Keratinocyte (primary cell): ENCODE measurements around the gene CCDC9B. TPM values are rescaled to one million over a fixed set of nuclear protein-coding genes. Genes with fewer than 3 reads are reported as not detected.

ENCODE experiments used
- DNase-seq: peaks from one replicate; pipeline ENCODE4 v3.0.0-alpha.2; 2011; ENCODE audit warnings: low read depth, missing footprints, low spot score
- FAIRE-seq: peaks from 2 replicates; lab custom pipeline; 2011; peaks lifted over from hg19 to GRCh38; lab: Jason Lieb, UNC
- H2AFZ ChIP-seq: 2 replicates; pipeline ENCODE4 v1.6.0; 2012; ENCODE audit warnings: low read length, control low read depth, inconsistent platforms; ENCODE audit not compliant: control insufficient read depth
- H3K27ac ChIP-seq: 2 replicates; pipeline ENCODE4 v1.5.1; 2011; ENCODE audit warnings: low read length; ENCODE audit not compliant: control insufficient read depth, insufficient read depth
- H3K27me3 ChIP-seq: 3 replicates; pipeline ENCODE4 v1.6.0; 2011; ENCODE audit warnings: low read length; ENCODE audit not compliant: control insufficient read depth, insufficient read depth; ENCODE audit errors: extremely low read depth
- H3K36me3 ChIP-seq, 2 experiments: 2 replicates in 1 of 2; 3 replicates in 1 of 2; pipeline ENCODE4 v1.5.1; 2011; ENCODE audit warnings: low read length in 2 of 2, mild to moderate bottlenecking in 1 of 2; ENCODE audit not compliant: control insufficient read depth in 2 of 2, insufficient read depth in 2 of 2; ENCODE audit errors: extremely low read depth in 1 of 2
- H3K4me1 ChIP-seq: 3 replicates; pipeline ENCODE4 v1.5.1; 2011; ENCODE audit warnings: low read length; ENCODE audit not compliant: control insufficient read depth, insufficient read depth; ENCODE audit errors: extremely low read depth
- H3K4me2 ChIP-seq: 3 replicates; pipeline ENCODE4 v1.6.0; 2011; ENCODE audit warnings: low read depth, low read length; ENCODE audit not compliant: control insufficient read depth, insufficient read depth; ENCODE audit errors: extremely low read depth
- H3K4me3 ChIP-seq, 3 experiments: fragments of 200-600 bp in 1 of 3; sonication (generic) in 1 of 3; 2 replicates in 2 of 3; 3 replicates in 1 of 3; pipeline ENCODE4 v1.5.1; 2011 to 2016; ENCODE audit warnings: low read length in 3 of 3, mild to moderate bottlenecking in 3 of 3, control low read depth in 2 of 3, inconsistent platforms in 1 of 3, low read depth in 1 of 3, mixed read lengths in 1 of 3, mixed run types in 1 of 3, moderate library complexity in 1 of 3; ENCODE audit not compliant: control insufficient read depth in 2 of 3, insufficient read depth in 2 of 3; ENCODE audit errors: extremely low read depth in 1 of 3
- H3K79me2 ChIP-seq: 2 replicates; pipeline ENCODE4 v1.6.0; 2012; ENCODE audit warnings: low read length; ENCODE audit not compliant: control insufficient read depth, insufficient read depth
- H3K9ac ChIP-seq: 3 replicates; pipeline ENCODE4 v1.6.0; 2011; ENCODE audit warnings: low read length; ENCODE audit not compliant: control insufficient read depth, insufficient read depth; ENCODE audit errors: extremely low read depth
- H3K9me1 ChIP-seq: 3 replicates; pipeline ENCODE4 v1.6.0; 2011; ENCODE audit warnings: low read length; ENCODE audit not compliant: control insufficient read depth, insufficient read depth; ENCODE audit errors: extremely low read depth
- H3K9me3 ChIP-seq: 2 replicates; pipeline ENCODE4 v1.5.1; 2012; ENCODE audit warnings: low read depth, low read length; ENCODE audit not compliant: control insufficient read depth
- H4K20me1 ChIP-seq: 3 replicates; pipeline ENCODE4 v1.6.0; 2011; ENCODE audit warnings: low read length; ENCODE audit not compliant: control insufficient read depth, insufficient read depth; ENCODE audit errors: extremely low read depth
- CTCF ChIP-seq, 3 experiments: IDR thresholded peaks in 1 of 3; conservative IDR thresholded peaks in 1 of 3; optimal IDR thresholded peaks in 1 of 3; 2 replicates in 2 of 3; 3 replicates in 1 of 3; pipeline versions ENCODE3 to v1.5.1; 2011; ENCODE audit warnings: low read length in 3 of 3, mild to moderate bottlenecking in 3 of 3, moderate library complexity in 2 of 3, control low read depth in 1 of 3, inconsistent platforms in 1 of 3; ENCODE audit not compliant: insufficient read depth in 2 of 3; ENCODE audit errors: extremely low read depth in 1 of 3
- EZH2 ChIP-seq: IDR thresholded peaks from one replicate; pipeline ENCODE4 v1.6.1; 2012; ENCODE audit warnings: inconsistent platforms, mild to moderate bottlenecking, low read length, moderate library complexity
- dilution Hi-C: fragments of 300-500 bp; cut with MboI; formaldehyde crosslinking; loops from one replicate; pipeline ENCODE4 v1.7.0; 2020; ENCODE audit warnings: low sequenced_read_pairs; ENCODE audit not compliant: extremely low pct_ligation_motif_present
- polyA plus RNA-seq, 5 experiments: library from polyadenylated mRNA; depleted of rRNA in 3 of 5; stranded (reverse) in 3 of 5; stranded (forward) in 1 of 5; unstranded in 1 of 5; fragments of >200 nt; gene quantifications; 1 replicate in 1 of 5; 2 replicates in 3 of 5; 3 replicates in 1 of 5; pipeline versions ENCODE4 v1.2.1 to v1.2.3, GENCODE V29; 2011 to 2012; ENCODE audit warnings: missing spikeins in 2 of 5, low read depth in 1 of 5, low replicate concordance in 1 of 5

Gene CCDC9B
- polyA plus RNA-seq, 1 donor (not counting 4 experiments of a cell fraction or from before 2014, with no cell fraction given) = 9.6 TPM

GRCh38 chr15:40282147-40282868 lies 58.4 kb downstream of the CCDC9B start:
- Histone ChIP-seq H3K27me3 (peaks cover 45% of the 10 kb centered on the region), H3K4me2 (peak overlapping the region; percentile 76), H3K9me1 (no peaks in the 10 kb centered on the region), H3K4me3 (peak overlapping the region; percentile 29 to 62 (median 55)), H3K27ac (no peak overlapping the region), H3K9ac (no peak overlapping the region), H3K36me3 (peaks cover 0 to 2% of the 10 kb centered on the region in 2 experiments), H3K79me2 (no peaks in the 10 kb centered on the region), H3K4me1 (peaks cover 14% of the 10 kb centered on the region), H4K20me1 (peaks cover 2% of the 10 kb centered on the region), H3K9me3 (no peaks in the 10 kb centered on the region), H2AFZ (peak overlapping the region; percentile 51)
- TF ChIP-seq CTCF (optimal IDR thresholded peaks at IDR 0.05 in 1 of 3, IDR thresholded peaks at IDR 0.05 in 1 of 3, conservative IDR thresholded peaks at IDR 0.05 in 1 of 3; ENCODE audit: extremely low read depth in 1 of 3, insufficient read depth in 2 of 3, low read length in 3 of 3) = peak in 2 of 3 experiments; percentile 46 to 64
- TF ChIP-seq EZH2 = peak; percentile 55
- dilution Hi-C loops = no loop called here
- DNase-seq = no peak
- FAIRE-seq = no peak

GRCh38 chr15:40281801-40282146 lies 59.0 kb downstream of the CCDC9B start:
- H3K9me3 ChIP-seq = no peaks in the 10 kb centered on the region
- peaks cover 14% of the 10 kb centered on the region for H3K4me1 ChIP-seq
- no peaks in the 10 kb centered on the region for H3K79me2 ChIP-seq
- TF ChIP-seq CTCF (optimal IDR thresholded peaks at IDR 0.05 in 1 of 3, IDR thresholded peaks at IDR 0.05 in 1 of 3, conservative IDR thresholded peaks at IDR 0.05 in 1 of 3; ENCODE audit: extremely low read depth in 1 of 3, insufficient read depth in 2 of 3, low read length in 3 of 3) = no peak
- no peak for TF ChIP-seq EZH2
- no peak overlapping the region for H2AFZ ChIP-seq
- peak overlapping the region in 1 of 3 experiments; percentile 55 for H3K4me3 ChIP-seq
- no peak for DNase-seq
- peaks cover 2 to 3% of the 10 kb centered on the region in 2 experiments for H3K36me3 ChIP-seq
- no peak overlapping the region for H3K27ac ChIP-seq
- peaks cover 2% of the 10 kb centered on the region for H4K20me1 ChIP-seq
- H3K27me3 ChIP-seq = peaks cover 45% of the 10 kb centered on the region
- H3K9ac ChIP-seq = no peak overlapping the region
- dilution Hi-C loops = no loop called here
- no peak for FAIRE-seq
- peak overlapping the region; percentile 76 for H3K4me2 ChIP-seq
- no peaks in the 10 kb centered on the region for H3K9me1 ChIP-seq

Other genes with a start within 250 kb of the CCDC9B start
- gene BMF, start 232.1 kb downstream of the CCDC9B start, polyA plus RNA-seq = 0.05 to 0.30 TPM (median 0.13 TPM) in 3 replicates
- 3.3 to 19.7 TPM (median 9.3 TPM) in 3 replicates for gene BUB1B, start 179.9 kb downstream of the CCDC9B start, polyA plus RNA-seq
- 9.6 to 19.2 TPM (median 11.5 TPM) in 3 replicates for gene PAK6, start 101.9 kb downstream of the CCDC9B start, polyA plus RNA-seq
- not detected in 3 replicates for gene ANKRD63, start 57.9 kb downstream of the CCDC9B start, polyA plus RNA-seq
- gene PLCB2, start 33.0 kb downstream of the CCDC9B start, polyA plus RNA-seq = 0.52 to 1.1 TPM (median 0.73 TPM) in 3 replicates
- gene INAFM2, start 17.2 kb downstream of the CCDC9B start, polyA plus RNA-seq = 9.1 to 15.2 TPM (median 13.5 TPM) in 3 replicates
- gene PHGR1, start 10.1 kb upstream of the CCDC9B start, polyA plus RNA-seq = not detected in 3 replicates
- gene DISP2, start 17.3 kb upstream of the CCDC9B start, polyA plus RNA-seq = 0.12 to 0.68 TPM (median 0.12 TPM) in 3 replicates
- gene KNSTRN, start 41.8 kb upstream of the CCDC9B start, polyA plus RNA-seq = 21.0 to 42.8 TPM (median 42.4 TPM) in 3 replicates
- 13.0 to 18.1 TPM (median 14.2 TPM) in 3 replicates for gene IVD, start 64.9 kb upstream of the CCDC9B start, polyA plus RNA-seq
- gene BAHD1, start 100.0 kb upstream of the CCDC9B start, polyA plus RNA-seq = 4.8 to 6.9 TPM (median 6.8 TPM) in 3 replicates
- gene CHST14, start 130.0 kb upstream of the CCDC9B start, polyA plus RNA-seq = 1.1 to 4.4 TPM (median 1.5 TPM) in 3 replicates
- gene CCDC32, start 224.1 kb upstream of the CCDC9B start, polyA plus RNA-seq = 9.7 to 24.6 TPM (median 18.0 TPM) in 3 replicates
- gene RPUSD2, start 228.4 kb upstream of the CCDC9B start, polyA plus RNA-seq = 8.0 to 10.1 TPM (median 8.6 TPM) in 3 replicates